Stimulated activated CD8-positive, alpha-beta memory T cell treated with anti-CD3 and anti-CD28 coated beads, Interleukin-4, amount 100 ng/mL, for 24 hours (primary cell): Measurements from ENCODE around the gene EPHB3.

Experiments used
- DNase-seq: peaks from one replicate; pipeline ENCODE4 v3.0.0-alpha.2; 2020; ENCODE audit warnings: low read depth

The EPHB3 gene

DNA sequence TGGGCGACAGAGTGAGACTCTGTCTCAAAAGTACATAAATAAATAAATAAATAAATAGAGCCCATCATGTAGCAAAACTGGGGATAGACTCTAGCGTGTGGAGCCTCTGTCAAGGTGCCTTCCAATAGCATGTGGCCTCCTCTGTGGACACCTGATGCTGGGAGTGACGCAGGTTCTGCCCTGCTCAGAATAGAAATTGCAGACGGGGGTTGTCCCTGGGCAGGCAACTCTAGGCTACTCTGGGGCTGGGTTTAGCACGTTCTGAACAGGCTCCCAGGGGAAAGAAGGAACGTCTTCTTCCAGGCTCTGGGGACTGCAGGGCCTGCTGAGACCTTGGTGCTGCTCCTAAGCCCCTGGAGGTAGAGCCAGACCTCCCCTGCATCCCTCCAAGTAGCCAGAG is 65.3 kb downstream of the EPHB3 start:
- no peak for DNase-seq

DNA sequence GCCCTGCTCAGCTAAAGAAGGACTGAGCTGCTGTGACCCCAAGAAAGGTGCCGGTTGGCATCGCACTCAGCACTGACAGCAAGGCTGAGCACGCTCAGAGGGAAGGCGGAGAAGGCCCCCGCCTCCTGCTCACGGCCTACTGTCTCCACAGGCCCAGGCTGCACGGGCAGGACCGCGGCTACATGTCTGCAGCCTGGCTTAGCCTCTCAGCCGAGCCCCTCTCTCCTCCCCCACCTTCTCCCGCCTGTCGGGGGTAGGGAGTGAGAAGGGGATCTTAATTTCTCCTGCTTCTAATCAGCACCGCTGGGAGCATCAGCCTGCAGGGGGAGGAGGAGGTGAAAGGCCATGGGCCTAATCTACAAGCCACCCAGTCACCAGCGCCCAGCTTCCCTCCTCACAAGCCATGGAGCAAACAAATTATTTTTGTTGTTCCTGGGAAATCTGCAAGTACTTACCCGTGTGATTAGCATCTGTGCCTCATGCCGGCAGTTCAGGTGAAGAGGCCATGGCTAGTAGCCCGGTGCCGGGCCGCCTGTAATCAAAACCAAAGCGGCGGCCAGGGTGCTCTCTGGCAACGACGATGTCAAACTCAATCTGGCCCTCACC is 68.1 kb downstream of the EPHB3 start:
- no peak for DNase-seq

DNA sequence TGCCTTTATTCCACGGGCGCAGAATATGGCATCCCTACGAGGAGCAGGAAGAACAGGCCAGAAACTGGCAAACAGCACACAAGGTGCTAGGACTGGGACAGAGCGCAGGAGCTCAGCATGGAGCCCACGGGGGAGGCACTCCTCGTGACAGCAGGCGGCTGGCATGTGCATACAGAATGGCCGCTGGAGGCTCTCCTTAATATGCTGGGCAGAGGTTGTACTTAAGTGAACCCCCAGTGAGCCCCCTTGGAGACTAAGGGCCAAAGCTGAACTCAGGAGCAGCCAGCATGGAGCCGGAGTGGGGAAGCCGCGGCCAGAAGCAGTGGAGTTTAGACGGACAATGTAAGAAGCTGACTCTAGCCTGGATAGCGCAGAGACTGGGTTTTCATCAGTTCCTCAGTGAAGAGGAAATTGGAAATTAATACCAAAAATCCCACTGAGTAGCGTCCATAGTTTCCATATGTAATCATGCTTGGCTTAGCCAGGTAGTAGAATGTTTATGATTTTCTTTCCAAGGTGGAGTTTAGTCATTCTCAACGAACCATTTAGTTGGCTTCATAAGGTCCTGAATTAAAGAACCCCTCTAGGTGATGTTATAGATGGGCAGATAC is 69.4 kb downstream of the EPHB3 start:
- no peak for DNase-seq

DNA sequence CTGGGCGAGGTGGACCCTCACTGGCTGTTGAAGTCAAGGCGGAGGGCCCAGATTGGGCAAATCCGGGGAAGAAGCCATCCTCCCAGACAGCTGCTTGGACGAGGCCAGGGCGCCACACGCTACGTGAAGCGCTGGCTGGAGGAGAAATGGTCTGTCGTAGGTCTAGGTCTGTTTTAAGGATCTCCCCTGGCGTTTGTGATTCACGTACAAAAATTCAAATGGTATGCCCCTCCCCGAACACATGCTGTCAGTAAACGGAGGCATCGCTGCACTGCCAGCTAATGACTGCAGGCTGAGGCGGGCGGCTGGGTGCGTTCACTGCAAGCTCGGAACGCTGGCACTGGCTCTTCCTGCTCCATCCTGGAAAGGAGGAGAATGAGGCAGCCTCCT is 69.9 kb downstream of the EPHB3 start:
- DNase-seq = no peak
